Activated naive CD4-positive, alpha-beta T cell treated with anti-CD3 and anti-CD28 coated beads for 36 hours (primary cell): ENCODE measurements around the gene RPL14. TPM values are rescaled to one million over a fixed set of nuclear protein-coding genes. Genes with fewer than 3 reads are reported as not detected.

Experiments
- CTCF ChIA-PET: fragments of 350-600 bp; sonication (Branson Sonifier 250); formaldehyde crosslinking; loops from one replicate; lab custom pipeline; 2021; ENCODE audit warnings: antibody characterized with exemption; lab: Charles Lee
- DNase-seq: peaks from one replicate; pipeline ENCODE4 v3.0.0-alpha.2; 2020
- H3K27ac Mint-ChIP-seq: one replicate; pipeline ENCODE4 v1.8.0; 2021; ENCODE audit warnings: mild to moderate bottlenecking, mixed read lengths
- H3K27me3 Mint-ChIP-seq: one replicate; pipeline ENCODE4 v1.8.0; 2021; ENCODE audit warnings: low read depth, mixed read lengths
- H3K36me3 Mint-ChIP-seq: one replicate; pipeline ENCODE4 v1.8.0; 2021; ENCODE audit warnings: low read depth, mixed read lengths
- H3K4me1 Mint-ChIP-seq: one replicate; pipeline ENCODE4 v1.8.0; 2021; ENCODE audit warnings: low read depth, mixed read lengths
- H3K4me3 Mint-ChIP-seq: one replicate; pipeline ENCODE4 v1.8.0; 2021; ENCODE audit warnings: mild to moderate bottlenecking, moderate library complexity, mixed read lengths
- H3K9me3 Mint-ChIP-seq: one replicate; pipeline ENCODE4 v1.8.0; 2021; ENCODE audit warnings: mixed read lengths
- intact Hi-C: fragments of 100-400 bp; cut with micrococcal nuclease; formaldehyde crosslinking; loops from one replicate; pipeline ENCODE4 v1.15.1; 2023
- total RNA-seq, 2 experiments: library from RNA; stranded (reverse); gene quantifications; one replicate each; pipeline ENCODE4 v1.2.3, GENCODE V29; 2021

Gene RPL14
- total RNA-seq, 2 experiments from 2014 or later: 3,841 to 3,850 TPM

DNA sequence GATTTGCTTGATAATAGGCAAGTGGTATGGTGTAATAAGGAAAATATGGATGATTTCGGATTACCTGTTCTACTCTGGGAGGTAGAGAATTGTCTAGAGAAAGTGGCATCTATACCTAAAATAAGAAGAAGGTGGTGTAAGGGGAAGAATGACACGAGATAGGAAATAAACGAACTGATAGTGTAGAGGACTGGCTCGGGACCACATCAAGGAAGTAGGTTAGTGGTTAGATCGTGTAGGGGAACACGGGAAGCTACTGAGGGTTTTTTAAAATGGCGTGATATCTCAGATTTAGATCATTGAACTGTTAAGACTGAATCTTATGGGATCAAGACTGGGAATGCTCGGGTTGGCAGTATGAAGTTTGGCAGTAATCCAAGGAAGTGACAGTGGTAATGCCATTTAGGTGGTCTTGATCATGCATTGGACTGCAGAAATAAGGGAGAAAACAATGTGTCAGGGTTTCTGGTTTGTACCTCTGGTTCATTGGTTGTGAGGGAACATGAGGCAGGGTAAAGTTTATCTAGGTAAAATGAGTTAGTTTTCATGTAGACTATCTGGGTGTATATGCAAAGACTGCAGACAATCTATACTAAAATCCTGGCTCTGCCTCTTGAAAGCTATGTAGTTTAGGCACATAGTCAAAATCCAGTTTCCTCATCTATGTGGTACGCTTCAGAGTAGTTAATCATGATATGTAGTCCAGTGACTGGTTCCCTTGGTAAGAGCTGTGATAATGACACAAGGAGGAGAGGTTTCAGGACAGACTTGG, 7.4 kb downstream of the RPL14 start:
- Mint-ChIP-seq H3K27ac (peak overlapping the region; percentile 14), H3K27me3 (no peaks in the 10 kb centered on the region), H3K4me1 (peaks cover 31% of the 10 kb centered on the region), H3K9me3 (no peaks in the 10 kb centered on the region), H3K4me3 (no peak overlapping the region), H3K36me3 (peaks cover 56% of the 10 kb centered on the region)
- intact Hi-C loops: no loop called here
- CTCF ChIA-PET: interaction anchor here (0.6 kb wide), 1 partner anchor 113 kb away, joined by 4 read pairs; no protein-coding TSS in a partner anchor
- DNase-seq: no peak

DNA sequence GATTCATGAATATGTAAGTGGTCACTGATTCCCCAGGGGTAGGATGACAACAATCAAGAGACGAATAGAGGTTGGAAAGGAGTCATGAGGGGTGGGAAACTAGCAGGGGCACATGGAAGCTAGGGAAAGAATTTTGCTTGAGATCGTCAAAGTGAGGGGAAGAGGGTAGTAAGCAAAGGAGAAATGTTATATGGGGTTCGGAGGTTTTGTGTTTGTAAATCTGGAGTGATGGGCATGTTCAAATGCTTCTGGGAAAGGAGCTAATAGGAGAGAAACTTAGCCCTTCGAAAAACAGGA, 7.9 kb downstream of the RPL14 start:
- no peak overlapping the region for H3K27ac Mint-ChIP-seq

GRCh38 chr3:40465456-40465855, 8.3 kb downstream of the RPL14 start:
- Mint-ChIP-seq H3K4me1 (peaks cover 24% of the 10 kb centered on the region), H3K9me3 (no peaks in the 10 kb centered on the region), H3K27ac (no peak overlapping the region), H3K27me3 (no peaks in the 10 kb centered on the region), H3K4me3 (no peak overlapping the region), H3K36me3 (peaks cover 52% of the 10 kb centered on the region)
- CTCF ChIA-PET: no interaction called here
- DNase-seq: no peak
- intact Hi-C loops: no loop called here

More for the DNA sequence above, 7.9 kb downstream of the RPL14 start:
- CTCF ChIA-PET: no interaction called here
- intact Hi-C loops: no loop called here
- Mint-ChIP-seq H3K36me3 (peaks cover 56% of the 10 kb centered on the region), H3K27me3 (no peaks in the 10 kb centered on the region), H3K4me3 (no peak overlapping the region), H3K9me3 (no peaks in the 10 kb centered on the region), H3K4me1 (peaks cover 28% of the 10 kb centered on the region)
- DNase-seq: no peak

- Mint-ChIP-seq H3K4me1 (peaks cover 11% of the 10 kb centered on the region), H3K4me3 (no peak overlapping the region), H3K27me3 (no peaks in the 10 kb centered on the region), H3K27ac (no peak overlapping the region), H3K36me3 (peaks cover 35% of the 10 kb centered on the region), H3K9me3 (no peaks in the 10 kb centered on the region)
- CTCF ChIA-PET: interaction anchor here (0.7 kb wide), 1 partner anchor 25 kb away, joined by 5 read pairs; no protein-coding TSS in a partner anchor
- intact Hi-C loops: no loop called here
- DNase-seq: no peak
These were observed 10.9 kb downstream of the RPL14 start for GRCh38 chr3:40468018-40468417.

DNA sequence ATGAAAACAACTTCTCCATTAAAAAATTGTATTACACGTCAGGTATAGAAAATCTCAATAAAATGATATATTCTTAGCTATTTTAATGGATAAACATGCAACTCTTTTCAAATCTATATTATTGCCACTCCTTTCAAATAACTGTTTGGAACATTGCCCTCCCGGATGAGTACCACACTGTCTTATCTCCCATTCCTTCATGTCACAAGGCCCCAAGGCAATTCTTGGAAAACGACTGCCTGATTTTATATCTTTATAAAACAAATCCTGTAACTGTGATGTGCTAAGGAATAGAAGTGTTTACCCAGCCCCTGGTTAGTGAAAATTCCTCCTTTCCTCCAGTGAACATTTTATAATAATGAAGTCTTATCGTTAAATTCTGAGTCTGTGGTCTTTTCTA, 13.6 kb downstream of the RPL14 start:
- H3K4me3 Mint-ChIP-seq: no peak overlapping the region
- intact Hi-C loops: no loop called here
- DNase-seq: no peak
- CTCF ChIA-PET: interaction anchor here (0.6 kb wide), 1 partner anchor 12 kb away, joined by 3 read pairs; no protein-coding TSS in a partner anchor
- no peaks in the 10 kb centered on the region for H3K9me3 Mint-ChIP-seq
- H3K27me3 Mint-ChIP-seq: no peaks in the 10 kb centered on the region
- H3K36me3 Mint-ChIP-seq: peaks cover 15% of the 10 kb centered on the region
- no peak overlapping the region for H3K27ac Mint-ChIP-seq
- H3K4me1 Mint-ChIP-seq: peaks cover 2% of the 10 kb centered on the region

DNA sequence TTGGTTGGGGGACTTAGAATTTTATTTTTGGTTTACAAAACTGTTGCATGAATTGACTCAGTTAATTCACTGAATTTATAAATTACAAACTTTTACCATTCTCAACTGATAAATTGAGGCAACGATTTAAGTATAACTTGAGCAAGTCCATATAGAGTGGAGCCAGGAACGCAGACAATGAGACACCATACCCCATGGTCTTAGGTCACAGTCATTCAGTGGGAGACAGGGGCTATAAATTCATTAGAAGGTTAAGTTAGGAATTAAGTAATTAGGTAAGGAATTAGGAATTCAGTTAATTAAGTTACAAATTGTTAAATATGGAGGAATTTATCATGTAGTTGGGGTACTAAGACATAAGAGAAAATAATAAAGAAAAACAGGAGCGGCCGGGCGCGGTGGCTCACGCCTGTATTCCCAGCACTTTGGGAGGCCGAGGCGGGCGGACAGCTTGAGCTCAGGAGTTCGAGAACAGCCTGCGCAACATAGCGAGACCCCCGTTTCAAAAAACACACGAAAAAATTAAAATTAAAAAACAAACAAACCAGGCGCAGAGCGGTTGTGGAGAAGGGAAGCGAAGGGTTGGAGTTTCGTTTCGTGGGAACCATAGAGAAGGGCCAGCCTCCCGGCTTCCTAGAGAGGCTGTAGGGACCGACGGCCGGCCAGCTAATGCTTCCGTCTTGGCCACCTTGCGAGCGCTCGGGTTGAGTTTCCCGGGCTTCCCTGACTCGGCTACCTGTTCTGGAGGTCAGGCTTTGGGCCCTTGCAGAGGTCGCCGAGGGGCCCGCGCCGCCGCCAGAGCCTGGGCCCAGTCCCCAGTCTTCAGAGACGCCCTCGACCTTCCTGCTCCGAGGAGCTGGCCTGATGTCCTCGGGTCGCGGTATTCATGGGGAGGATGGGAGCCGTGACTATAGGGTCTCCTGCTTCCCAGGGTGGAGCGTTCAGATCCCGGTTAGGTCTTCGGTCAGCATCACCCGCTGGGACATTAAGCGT, 19.6 kb downstream of the RPL14 start, which contains the start of gene ZNF619:
TSS of gene ZNF619 (plus strand) at position 645 of the 993 bp plus-strand sequence. CDS start 858 bp downstream, outside the sequence.
- H3K27ac Mint-ChIP-seq: peak within 1 kb of the TSS; percentile 54
- CTCF ChIA-PET: interaction anchor here (1.1 to 2.2 kb wide), 2 partner anchors 29 to 110 kb away, joined by 3 to 5 read pairs; partner anchors contain the start of gene ZNF620
- peaks cover 10% of the 10 kb centered on the region for H3K4me1 Mint-ChIP-seq
- intact Hi-C loops: loop anchor here (1.0 to 2.0 kb wide), 3 partner anchors 24 to 48 kb away; partner anchors contain the start of gene ZNF621
- H3K9me3 Mint-ChIP-seq: no peaks in the 10 kb centered on the region
- H3K36me3 Mint-ChIP-seq: peaks cover 6% of the 10 kb centered on the region
- peak within 1 kb of the TSS; percentile 84 for H3K4me3 Mint-ChIP-seq
- no peaks in the 10 kb centered on the region for H3K27me3 Mint-ChIP-seq
- DNase-seq: peak; percentile 55

DNA sequence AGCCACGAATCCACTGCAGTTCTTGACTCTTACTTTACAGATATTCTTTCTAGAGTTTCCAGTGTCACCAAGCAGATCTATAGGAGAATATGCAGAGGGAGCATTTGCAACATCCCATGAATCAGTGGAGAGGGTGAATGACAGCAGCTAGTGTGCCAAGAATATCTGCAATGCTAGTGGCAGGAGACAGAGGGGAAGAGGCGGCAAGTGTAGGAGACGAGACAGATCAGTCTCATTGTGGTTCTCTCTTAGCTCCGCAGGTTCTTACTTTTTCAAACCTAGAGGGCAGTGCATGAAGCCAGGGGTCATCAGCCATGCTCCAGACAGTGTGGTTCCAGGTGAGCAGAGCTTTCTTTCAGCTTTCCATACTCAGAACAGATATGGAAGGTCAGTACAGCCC, 20.5 kb downstream of the RPL14 start:
- CTCF ChIA-PET: interaction anchor here (1.1 to 2.2 kb wide), 2 partner anchors 28 to 109 kb away, joined by 3 to 5 read pairs; partner anchors contain the start of gene ZNF620
- peaks cover 10% of the 10 kb centered on the region for H3K4me1 Mint-ChIP-seq
- no peaks in the 10 kb centered on the region for H3K27me3 Mint-ChIP-seq
- H3K9me3 Mint-ChIP-seq: no peaks in the 10 kb centered on the region
- DNase-seq: no peak
- intact Hi-C loops: loop anchor here (1.0 to 2.0 kb wide), 3 partner anchors 25 to 47 kb away; partner anchors contain the start of gene ZNF621
- H3K4me3 Mint-ChIP-seq: peak overlapping the region; percentile 84
- H3K27ac Mint-ChIP-seq: no peak overlapping the region
- peaks cover 9% of the 10 kb centered on the region for H3K36me3 Mint-ChIP-seq

GRCh38 chr3:40487172-40487571, 30.0 kb downstream of the RPL14 start:
- H3K36me3 Mint-ChIP-seq: peaks cover 41% of the 10 kb centered on the region
- intact Hi-C loops: no loop called here
- no peak for DNase-seq
- peaks cover 2% of the 10 kb centered on the region for H3K4me1 Mint-ChIP-seq
- CTCF ChIA-PET: no interaction called here
- no peak overlapping the region for H3K4me3 Mint-ChIP-seq
- no peaks in the 10 kb centered on the region for H3K27me3 Mint-ChIP-seq
- no peak overlapping the region for H3K27ac Mint-ChIP-seq
- peaks cover 24% of the 10 kb centered on the region for H3K9me3 Mint-ChIP-seq

- no peaks in the 10 kb centered on the region for H3K4me1 Mint-ChIP-seq
- H3K9me3 Mint-ChIP-seq: peaks cover 24% of the 10 kb centered on the region
- H3K36me3 Mint-ChIP-seq: peaks cover 32% of the 10 kb centered on the region
- intact Hi-C loops: no loop called here
- no peaks in the 10 kb centered on the region for H3K27me3 Mint-ChIP-seq
- CTCF ChIA-PET: interaction anchor here (1.0 kb wide), 1 partner anchor 11 kb away, joined by 3 read pairs; no protein-coding TSS in a partner anchor
- no peak overlapping the region for H3K27ac Mint-ChIP-seq
- H3K4me3 Mint-ChIP-seq: no peak overlapping the region
- no peak for DNase-seq
These were observed 33.8 kb downstream of the RPL14 start for GRCh38 chr3:40490916-40491315.

DNA sequence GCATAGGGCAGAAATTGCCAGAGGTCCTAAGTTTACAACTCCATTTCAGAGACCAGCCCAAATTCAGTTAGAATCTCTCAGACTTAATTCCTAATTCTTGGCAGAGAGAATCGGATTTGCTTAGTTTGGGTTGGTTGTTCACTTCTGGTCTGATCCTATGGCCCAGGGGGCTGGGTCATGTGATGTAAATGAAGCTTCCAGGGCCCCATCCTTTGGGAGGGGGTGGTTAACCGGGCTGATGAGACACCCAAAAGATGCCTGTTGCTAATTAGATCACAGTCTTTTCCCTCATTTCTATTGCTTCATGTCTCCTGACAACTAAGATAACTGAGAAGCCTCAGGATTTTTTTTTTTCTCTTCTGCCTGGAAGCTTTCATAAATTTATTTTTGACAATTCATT, 37.6 kb downstream of the RPL14 start:
- peaks cover 1% of the 10 kb centered on the region for H3K9me3 Mint-ChIP-seq
- CTCF ChIA-PET: no interaction called here
- H3K27ac Mint-ChIP-seq: no peak overlapping the region
- H3K27me3 Mint-ChIP-seq: no peaks in the 10 kb centered on the region
- intact Hi-C loops: no loop called here
- H3K36me3 Mint-ChIP-seq: peaks cover 5% of the 10 kb centered on the region
- DNase-seq: no peak
- H3K4me3 Mint-ChIP-seq: no peak overlapping the region
- H3K4me1 Mint-ChIP-seq: no peaks in the 10 kb centered on the region

DNA sequence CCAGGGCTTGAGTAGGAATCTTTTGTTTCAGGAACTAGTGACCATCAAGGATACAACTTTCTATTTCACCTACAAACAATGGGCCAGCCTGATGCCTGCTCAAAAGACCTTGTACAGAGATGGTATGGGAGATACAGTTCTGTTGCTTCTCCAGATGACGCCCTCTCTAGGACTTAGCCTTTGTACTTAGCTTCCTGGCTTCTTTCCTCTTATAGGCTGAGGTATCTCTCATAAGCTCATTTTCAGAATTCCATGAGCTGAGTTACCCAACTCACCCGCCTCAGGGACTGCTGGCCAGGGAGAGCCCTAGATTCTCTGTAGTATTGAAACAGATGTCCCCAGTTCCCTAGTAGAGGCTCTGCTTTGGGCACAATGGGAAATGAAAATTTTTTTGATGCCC, 40.1 kb downstream of the RPL14 start:
- no peaks in the 10 kb centered on the region for H3K9me3 Mint-ChIP-seq
- no peak for DNase-seq
- no peak overlapping the region for H3K4me3 Mint-ChIP-seq
- H3K4me1 Mint-ChIP-seq: no peaks in the 10 kb centered on the region
- no peaks in the 10 kb centered on the region for H3K27me3 Mint-ChIP-seq
- intact Hi-C loops: no loop called here
- H3K27ac Mint-ChIP-seq: no peak overlapping the region
- CTCF ChIA-PET: interaction anchor here (0.5 kb wide), 1 partner anchor 83 kb away, joined by 3 read pairs; no protein-coding TSS in a partner anchor
- H3K36me3 Mint-ChIP-seq: no peaks in the 10 kb centered on the region

GRCh38 chr3:40499952-40500351, 42.8 kb downstream of the RPL14 start:
- CTCF ChIA-PET: no interaction called here
- Mint-ChIP-seq H3K9me3 (no peaks in the 10 kb centered on the region), H3K27ac (no peak overlapping the region), H3K4me3 (no peak overlapping the region), H3K4me1 (peaks cover 5% of the 10 kb centered on the region), H3K27me3 (no peaks in the 10 kb centered on the region), H3K36me3 (no peaks in the 10 kb centered on the region)
- intact Hi-C loops: no loop called here
- DNase-seq: no peak
